ENCODE measurements around the gene SMLR1. TPM values are rescaled to one million over a fixed set of nuclear protein-coding genes. Genes with fewer than 3 reads are reported as not detected.

The SMLR1 gene
- total RNA-seq: not detected in 2 replicates

DNA sequence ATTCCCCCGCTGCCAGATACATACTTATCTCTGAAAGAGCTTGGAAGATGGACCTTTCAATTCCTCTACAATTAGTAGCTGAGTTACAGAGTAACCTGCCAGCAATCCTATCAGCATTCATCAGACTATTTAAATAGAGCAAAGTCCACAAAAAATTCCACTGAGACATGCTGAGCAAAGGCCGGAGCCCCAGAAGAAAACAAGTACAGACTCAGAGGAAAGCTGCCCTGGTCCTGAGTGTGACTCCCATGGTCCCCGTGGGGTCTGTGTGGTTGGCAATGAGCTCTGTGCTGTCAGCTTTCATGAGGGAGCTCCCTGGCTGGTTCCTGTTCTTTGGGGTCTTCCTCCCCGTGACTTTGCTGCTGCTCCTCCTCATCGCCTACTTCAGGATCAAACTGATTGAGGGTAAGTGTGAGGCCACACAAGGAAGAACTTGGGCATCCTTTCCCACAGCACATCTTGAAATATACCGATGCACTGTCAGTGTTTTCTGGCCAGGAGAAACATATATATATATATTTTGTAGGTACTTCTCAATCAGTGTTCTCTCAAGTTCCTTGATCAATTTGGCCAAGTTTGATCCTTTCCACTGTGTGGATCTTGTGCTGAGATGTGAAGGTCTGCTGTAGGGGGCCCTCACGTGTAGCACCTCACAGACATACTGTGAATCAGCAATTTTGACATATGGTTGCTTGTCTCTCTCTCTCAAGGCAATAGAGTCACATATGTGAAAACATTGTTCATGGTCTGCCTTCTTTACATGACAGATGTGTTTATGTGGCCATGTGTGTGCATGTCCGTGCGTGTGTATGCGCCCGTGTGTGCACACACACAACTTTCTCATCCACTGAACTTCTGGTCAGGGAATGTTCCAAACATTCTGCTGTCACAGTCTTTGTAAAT, at the start of gene SMLR1:
SMLR1 (plus strand) TSS at position 160 of the 903 bp plus-strand sequence; CDS start at position 168, 8 bp downstream.

Other genes with a start within 250 kb of the SMLR1 start
- gene EPB41L2, start 235.8 kb downstream of the SMLR1 start, total RNA-seq: 3.4 and 11.1 TPM in 2 replicates